Activated naive CD4-positive, alpha-beta T cell (primary cell): Measurements from ENCODE around the gene MPHOSPH10.
"Not testable (repeated sequence)": the region's sequence is repeated elsewhere in the genome, so short reads cannot be mapped to it uniquely, and the experiment has no call there.

ENCODE experiments used
- DNase-seq, 4 experiments: peaks; one replicate each; lab custom pipeline; 2025; lab: John Stamatoyannopoulos, UW

MPHOSPH10 gene

GRCh38 chr2:71178836-71179235, 48.4 kb downstream of the MPHOSPH10 start:
- not testable (repeated sequence) for DNase-seq

DNA sequence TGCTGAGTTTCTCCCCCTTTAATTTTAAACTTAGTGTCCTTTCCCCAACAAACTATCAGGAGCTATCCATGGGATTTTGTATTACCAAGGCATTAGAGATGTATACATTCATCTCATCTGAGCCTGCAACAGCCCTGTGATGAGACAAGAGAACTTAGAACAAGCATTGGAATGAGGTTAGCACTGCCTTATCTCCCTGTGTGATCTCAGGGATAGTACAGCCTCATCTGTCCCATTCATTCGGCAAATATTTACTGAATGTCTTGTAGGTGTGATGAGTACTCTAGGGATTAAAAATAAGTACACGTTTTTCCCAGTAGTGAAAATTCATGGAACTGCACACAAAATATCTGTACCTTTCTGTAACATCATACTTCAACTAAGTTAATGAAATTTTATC, 50.9 kb downstream of the MPHOSPH10 start:
- no peak for DNase-seq

DNA sequence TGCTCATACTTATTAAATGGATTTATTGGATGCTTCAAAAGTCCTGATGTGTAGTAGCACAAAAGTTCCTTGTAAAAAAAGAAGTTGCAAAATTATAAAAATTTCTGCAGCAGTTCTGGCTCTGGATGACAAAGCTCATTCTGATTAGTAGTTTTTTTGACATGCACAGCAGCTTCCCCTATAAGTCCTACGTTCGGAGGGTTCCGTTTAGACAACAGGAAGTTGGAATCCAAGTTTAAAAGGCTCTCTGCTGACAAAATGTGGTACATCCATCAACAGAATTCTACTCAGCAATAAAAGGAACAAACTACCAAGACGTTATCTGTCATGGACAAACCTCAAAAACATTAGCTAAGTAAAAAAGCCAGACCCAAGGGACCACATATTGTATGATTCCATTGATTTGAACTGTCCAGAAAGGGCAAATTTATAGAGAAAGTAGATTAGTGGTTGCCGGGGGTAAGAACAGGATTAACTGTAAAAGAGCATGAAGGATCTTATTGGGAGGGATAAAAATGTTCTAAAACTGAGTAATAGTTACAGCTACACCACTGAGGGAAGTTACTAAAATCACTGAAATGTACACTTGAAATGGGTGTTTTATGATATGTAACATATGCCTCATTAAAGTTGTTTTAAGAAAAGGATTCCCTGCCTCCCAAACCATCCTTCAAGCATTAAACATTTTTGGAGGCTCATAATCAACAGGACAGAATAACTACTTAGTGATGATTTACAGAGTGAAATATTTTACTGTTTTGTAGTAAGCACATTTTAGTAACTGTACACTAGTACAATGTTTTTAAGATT, 53.1 kb downstream of the MPHOSPH10 start:
- DNase-seq = not testable (repeated sequence)

DNA sequence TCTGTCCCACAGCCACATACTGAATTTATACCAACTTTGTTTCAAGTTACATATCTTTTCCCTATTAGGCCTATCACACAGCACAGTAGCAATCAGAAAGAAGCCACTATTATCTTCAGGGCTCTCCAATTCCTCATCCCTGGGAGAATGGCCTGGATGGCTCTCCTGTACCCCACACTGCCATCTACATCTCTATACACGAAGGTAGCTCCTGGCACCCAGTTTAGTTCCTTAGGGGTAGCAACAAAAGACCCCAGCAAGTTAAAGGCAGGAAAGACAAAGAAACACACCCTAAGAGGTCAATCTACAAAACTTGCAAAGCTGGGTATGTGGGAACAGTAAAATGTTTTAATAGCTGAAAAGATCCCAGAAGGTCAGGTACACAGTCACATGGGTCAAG, 56.5 kb downstream of the MPHOSPH10 start:
- no peak for DNase-seq

DNA sequence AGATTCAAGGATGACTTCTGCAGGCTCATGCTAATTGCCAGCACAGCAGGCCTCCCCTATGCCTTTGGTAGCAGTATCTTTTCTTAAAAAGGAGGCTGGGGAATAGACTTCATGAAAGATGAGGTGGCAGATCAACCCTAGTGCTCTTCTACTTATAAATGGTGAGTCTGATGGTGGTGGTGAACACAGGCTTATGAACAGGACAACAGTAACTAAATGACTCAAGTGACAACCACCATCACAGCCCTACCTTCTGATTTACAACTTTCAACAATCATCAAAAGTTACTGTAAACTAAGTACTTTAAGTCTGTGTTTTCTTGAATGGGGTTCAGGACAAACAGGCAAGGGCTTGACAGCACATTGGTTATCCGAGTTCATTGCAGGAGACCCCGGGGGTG, 57.2 kb downstream of the MPHOSPH10 start:
- no peak for DNase-seq

DNA sequence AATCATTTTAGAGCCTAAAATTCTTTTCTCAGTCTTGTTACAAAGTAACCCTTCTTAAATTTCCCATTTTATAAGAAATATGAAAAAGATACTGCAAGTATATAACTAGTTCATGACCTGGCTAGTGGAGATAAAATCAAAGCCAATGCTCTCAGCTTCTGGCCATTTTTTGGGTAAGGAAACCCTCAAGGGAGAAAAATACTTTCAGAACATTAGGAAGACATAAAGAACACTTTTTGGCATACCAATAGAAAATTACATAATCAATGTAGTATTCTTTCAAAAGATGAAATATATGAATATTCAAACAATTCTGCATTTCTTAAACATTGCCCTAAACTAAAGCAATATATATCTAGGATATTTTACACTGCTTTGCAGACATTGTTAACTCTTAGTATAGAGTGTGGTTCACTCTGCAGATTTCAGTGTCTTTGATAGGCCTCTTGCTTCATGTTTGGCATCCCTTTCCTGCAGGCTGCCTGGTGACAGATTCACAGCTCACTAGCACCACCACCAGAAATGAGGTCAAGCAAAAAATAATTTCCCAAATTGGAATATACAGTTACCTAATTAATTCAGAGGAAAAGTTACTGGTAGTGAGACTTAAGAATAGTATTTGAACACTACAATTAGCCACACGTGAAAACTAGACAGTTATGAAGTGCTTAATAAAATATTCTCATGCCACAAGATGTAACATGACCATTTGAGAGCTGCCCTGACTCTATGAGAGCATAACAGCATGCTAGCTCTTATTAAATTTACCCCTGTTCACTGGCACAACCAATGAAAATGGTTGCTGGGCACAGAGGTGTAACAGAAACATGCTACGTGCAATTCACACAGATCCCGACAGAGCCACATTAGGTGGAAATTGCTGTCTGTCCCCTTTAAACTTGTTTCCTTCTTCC, 60.5 kb downstream of the MPHOSPH10 start:
- no peak for DNase-seq

DNA sequence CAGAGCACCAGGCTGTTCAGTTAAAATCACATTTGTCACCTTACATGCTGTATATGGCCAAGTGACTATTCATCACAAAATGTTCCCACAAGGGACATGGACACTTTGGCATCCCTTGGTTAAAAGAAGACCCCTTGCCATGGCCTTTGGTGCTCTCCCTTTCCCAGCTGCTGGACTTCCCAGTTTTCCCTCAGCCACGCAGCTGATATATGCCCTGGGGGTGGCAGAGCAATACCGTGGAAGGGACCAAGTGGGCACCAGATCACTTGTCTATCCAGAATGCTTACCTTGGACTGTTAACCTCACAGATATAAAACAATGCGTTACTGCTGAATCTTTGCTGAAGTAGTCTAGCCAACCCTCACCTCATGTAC, 61.1 kb downstream of the MPHOSPH10 start:
- DNase-seq = no peak
